K562 (cell line): Measurements from ENCODE around the gene ITGB5.

ENCODE experiments used
- MITF ChIP-seq: IDR thresholded peaks from 2 replicates; pipeline ENCODE4 v1.6.1; 2014; ENCODE audit warnings: antibody characterized with exemption
- NR0B1 ChIP-seq: fragments of 450-650 bp; IDR thresholded peaks from one replicate; pipeline ENCODE4 v1.6.1; 2018; ENCODE audit warnings: mild to moderate bottlenecking, moderate library complexity; ENCODE audit not compliant: partially characterized antibody
- SMARCB1 ChIP-seq: IDR thresholded peaks from 2 replicates; pipeline ENCODE4 v1.6.1; 2011; ENCODE audit warnings: improper control_type of control experiment, low read depth; ENCODE audit not compliant: insufficient read length

GRCh38 chr3:124731760-124732159 lies 155.4 kb downstream of the ITGB5 start:
- TF ChIP-seq NR0B1 (no peak), SMARCB1 (no peak), MITF (no peak)
